Glomerular visceral epithelial cell (primary cell): Measurements from ENCODE around the gene ADGRV1.

Source experiments
- DNase-seq: peaks from one replicate; pipeline ENCODE4 v3.0.0-alpha.2; 2016; ENCODE audit errors: extremely low spot score

The ADGRV1 gene

GRCh38 chr5:91160714-91161285 lies 602.2 kb downstream of the ADGRV1 start:
- no peak for DNase-seq

- peak; percentile 92 for DNase-seq
Measured at GRCh38 chr5:91162534-91163381, 604.2 kb downstream of the ADGRV1 start.

- no peak for DNase-seq
Measured at GRCh38 chr5:91164424-91164823, 605.8 kb downstream of the ADGRV1 start.

- no peak for DNase-seq
Measured at GRCh38 chr5:91166059-91166807, 607.6 kb downstream of the ADGRV1 start.

- no peak for DNase-seq
Measured at GRCh38 chr5:91168859-91169258, 610.3 kb downstream of the ADGRV1 start.

GRCh38 chr5:91170266-91170665 lies 611.7 kb downstream of the ADGRV1 start:
- no peak for DNase-seq

GRCh38 chr5:91171322-91171721 lies 612.7 kb downstream of the ADGRV1 start:
- no peak for DNase-seq

- DNase-seq, result no peak
Measured at GRCh38 chr5:91174396-91174795, 615.8 kb downstream of the ADGRV1 start.

GRCh38 chr5:91175708-91176107 lies 617.1 kb downstream of the ADGRV1 start:
- DNase-seq, result peak; percentile 29

- peak; percentile 53 for DNase-seq
Measured at GRCh38 chr5:91176288-91177016, 617.9 kb downstream of the ADGRV1 start.

- DNase-seq, result no peak
Measured at GRCh38 chr5:91177085-91177484, 618.5 kb downstream of the ADGRV1 start.

GRCh38 chr5:91177639-91178038 lies 619.0 kb downstream of the ADGRV1 start:
- DNase-seq, result no peak

- no peak for DNase-seq
Measured at GRCh38 chr5:91178461-91178860, 619.9 kb downstream of the ADGRV1 start.

GRCh38 chr5:91179018-91179417 lies 620.4 kb downstream of the ADGRV1 start:
- no peak for DNase-seq

GRCh38 chr5:91180506-91180905 lies 621.9 kb downstream of the ADGRV1 start:
- no peak for DNase-seq

- DNase-seq, result no peak
Measured at GRCh38 chr5:91182763-91183162, 624.2 kb downstream of the ADGRV1 start.

- DNase-seq, result no peak
Measured at GRCh38 chr5:91183743-91184142, 625.1 kb downstream of the ADGRV1 start.

- DNase-seq, result no peak
Measured at GRCh38 chr5:91186101-91186500, 627.5 kb downstream of the ADGRV1 start.

- DNase-seq, result no peak
Measured at GRCh38 chr5:91187032-91187431, 628.4 kb downstream of the ADGRV1 start.

GRCh38 chr5:91188755-91189154 lies 630.2 kb downstream of the ADGRV1 start:
- DNase-seq, result no peak

GRCh38 chr5:91189480-91190313 lies 631.1 kb downstream of the ADGRV1 start:
- no peak for DNase-seq
